Muscle of leg (tissue), 11 donors: ENCODE measurements around the gene PTPRN2. TPM values are rescaled to one million over a fixed set of nuclear protein-coding genes. Genes with fewer than 3 reads are reported as not detected.
"Not testable (repeated sequence)": the region's sequence is repeated elsewhere in the genome, so short reads cannot be mapped to it uniquely, and the experiment has no call there.

Source experiments
- DNase-seq: peaks from one replicate; pipeline ENCODE4 v3.0.0; 2013
- H3K27ac ChIP-seq: one replicate; pipeline ENCODE4 v1.5.1; 2013; ENCODE audit warnings: mild to moderate bottlenecking, low read length, control low read depth
- H3K27me3 ChIP-seq: one replicate; pipeline ENCODE4 v1.6.1; 2013; ENCODE audit warnings: low read length; ENCODE audit not compliant: control insufficient read depth, insufficient read depth
- H3K36me3 ChIP-seq: one replicate; pipeline ENCODE4 v1.6.1; 2013; ENCODE audit warnings: low read length; ENCODE audit not compliant: control insufficient read depth, insufficient read depth
- H3K4me1 ChIP-seq: one replicate; pipeline ENCODE4 v1.6.1; 2013; ENCODE audit warnings: low read length; ENCODE audit not compliant: control insufficient read depth, insufficient read depth
- H3K4me3 ChIP-seq: one replicate; pipeline ENCODE4 v1.5.1; 2013; ENCODE audit warnings: low read length, control low read depth
- H3K9me3 ChIP-seq: replicated peaks from 2 replicates; pipeline ENCODE4 v1.6.1; 2013; ENCODE audit warnings: low read depth, low read length; ENCODE audit not compliant: control insufficient read depth
- WGBS: methylation state at CpG from one replicate; pipeline ENCODE4 v1.1.5; 2013; ENCODE audit warnings: missing lambda C conversion rate; ENCODE audit not compliant: insufficient coverage; 5-methylcytosine and 5-hydroxymethylcytosine counted together
- polyA plus RNA-seq, 8 donors: library from polyadenylated mRNA; unstranded; fragments of 120-200 nt; gene quantifications; one replicate each; pipeline versions ENCODE4 v1.2.1 to v1.2.3, GENCODE V29; 2013; ENCODE audit warnings: inconsistent platforms in 1 of 8, low replicate concordance in 1 of 8; ENCODE audit not compliant: insufficient read length in 8 of 8, insufficient read depth in 1 of 8
- total RNA-seq: library from RNA; stranded (reverse); fragments of 120-200 nt; gene quantifications from one replicate; pipeline ENCODE4 v1.2.4, GENCODE V29; 2013

PTPRN2 gene
- total and polyA plus RNA-seq, 9 donors, result 1.4 to 2.9 (median 2.3) TPM

- not testable (repeated sequence) for H3K4me1 ChIP-seq, H3K36me3 ChIP-seq, H3K4me3 ChIP-seq, H3K27me3 ChIP-seq, H3K9me3 ChIP-seq, H3K27ac ChIP-seq, DNase-seq
- 55% methylated on average over 7 of the region's 7 CpGs for WGBS
These were observed 80.4 kb downstream of the PTPRN2 start for GRCh38 chr7:158507175-158507574.

GRCh38 chr7:158506626-158507025 is 81.0 kb downstream of the PTPRN2 start:
- Histone ChIP-seq H3K27ac (no peak overlapping the region), H3K4me1 (no peaks in the 10 kb centered on the region), H3K4me3 (no peak overlapping the region), H3K27me3 (peaks cover 2% of the 10 kb centered on the region), H3K9me3 (peaks cover 4% of the 10 kb centered on the region), H3K36me3 (no peaks in the 10 kb centered on the region)
- 90% methylated on average over 10 of the region's 12 CpGs for WGBS
- DNase-seq, result no peak

GRCh38 chr7:158505683-158506082 is 81.9 kb downstream of the PTPRN2 start:
- no peak overlapping the region for H3K27ac ChIP-seq
- peaks cover 2% of the 10 kb centered on the region for H3K27me3 ChIP-seq
- H3K9me3 ChIP-seq, result no peaks in the 10 kb centered on the region
- H3K4me1 ChIP-seq, result no peaks in the 10 kb centered on the region
- WGBS, result 89% methylated on average over 14 of the region's 14 CpGs
- no peaks in the 10 kb centered on the region for H3K36me3 ChIP-seq
- no peak for DNase-seq
- H3K4me3 ChIP-seq, result no peak overlapping the region

GRCh38 chr7:158502068-158502750 is 85.4 kb downstream of the PTPRN2 start:
- 87% methylated on average over 9 of the region's 11 CpGs for WGBS
- no peak overlapping the region for H3K27ac ChIP-seq
- no peak overlapping the region for H3K4me3 ChIP-seq
- peaks cover 4% of the 10 kb centered on the region for H3K27me3 ChIP-seq
- H3K9me3 ChIP-seq, result no peaks in the 10 kb centered on the region
- no peak for DNase-seq
- H3K4me1 ChIP-seq, result no peaks in the 10 kb centered on the region
- H3K36me3 ChIP-seq, result no peaks in the 10 kb centered on the region

GRCh38 chr7:158501393-158502067 is 86.1 kb downstream of the PTPRN2 start:
- WGBS, result 73% methylated on average over 23 of the region's 28 CpGs
- Histone ChIP-seq H3K27ac (no peak overlapping the region), H3K9me3 (no peaks in the 10 kb centered on the region), H3K4me1 (no peaks in the 10 kb centered on the region), H3K27me3 (peaks cover 4% of the 10 kb centered on the region), H3K36me3 (no peaks in the 10 kb centered on the region), H3K4me3 (no peak overlapping the region)
- no peak for DNase-seq

- WGBS, result 37% methylated on average over 19 of the region's 29 CpGs
- H3K4me3 ChIP-seq, result no peak overlapping the region
These were observed 87.0 kb downstream of the PTPRN2 start for GRCh38 chr7:158500651-158501052.

GRCh38 chr7:158499082-158499455 is 88.6 kb downstream of the PTPRN2 start:
- Histone ChIP-seq H3K9me3 (no peaks in the 10 kb centered on the region), H3K4me3 (no peak overlapping the region), H3K27ac (no peak overlapping the region), H3K4me1 (no peaks in the 10 kb centered on the region), H3K27me3 (peaks cover 13% of the 10 kb centered on the region), H3K36me3 (no peaks in the 10 kb centered on the region)
- WGBS, result no CpG with 5 or more reads among the region's 4 CpGs
- DNase-seq, result no peak

More at GRCh38 chr7:158500651-158501052, 87.0 kb downstream of the PTPRN2 start:
- Histone ChIP-seq H3K4me1 (no peaks in the 10 kb centered on the region), H3K36me3 (no peaks in the 10 kb centered on the region), H3K27ac (no peak overlapping the region), H3K27me3 (peaks cover 6% of the 10 kb centered on the region), H3K9me3 (no peaks in the 10 kb centered on the region)
- DNase-seq, result peak; percentile 6

- no peak for DNase-seq
- Histone ChIP-seq H3K27me3 (peaks cover 13% of the 10 kb centered on the region), H3K4me3 (no peak overlapping the region), H3K36me3 (no peaks in the 10 kb centered on the region), H3K4me1 (no peaks in the 10 kb centered on the region), H3K9me3 (no peaks in the 10 kb centered on the region), H3K27ac (no peak overlapping the region)
- WGBS, result no CpG with 5 or more reads among the region's 11 CpGs
These were observed 89.1 kb downstream of the PTPRN2 start for GRCh38 chr7:158498443-158499081.

GRCh38 chr7:158497627-158498026 is 90.0 kb downstream of the PTPRN2 start:
- H3K27ac ChIP-seq, result no peak overlapping the region
- no peak for DNase-seq
- H3K4me1 ChIP-seq, result no peaks in the 10 kb centered on the region
- 63% methylated on average over 5 of the region's 9 CpGs for WGBS
- H3K36me3 ChIP-seq, result no peaks in the 10 kb centered on the region
- H3K4me3 ChIP-seq, result no peak overlapping the region
- H3K27me3 ChIP-seq, result peaks cover 13% of the 10 kb centered on the region
- no peaks in the 10 kb centered on the region for H3K9me3 ChIP-seq

- Histone ChIP-seq H3K27ac (no peak overlapping the region), H3K36me3 (no peaks in the 10 kb centered on the region), H3K4me3 (no peak overlapping the region), H3K27me3 (peaks cover 13% of the 10 kb centered on the region), H3K4me1 (no peaks in the 10 kb centered on the region), H3K9me3 (no peaks in the 10 kb centered on the region)
- DNase-seq, result peak; percentile 11
- WGBS, result 12% methylated on average over 4 of the region's 6 CpGs
These were observed 91.8 kb downstream of the PTPRN2 start for GRCh38 chr7:158495786-158496185.
